ENCODE data around the gene USP22. TPM values are rescaled to one million over a fixed set of nuclear protein-coding genes. Genes with fewer than 3 reads are reported as not detected.

USP22 gene
- total and polyA plus RNA-seq, 2 of the 13 experiments (the other 11 are each of a cell fraction or from before 2014, with no cell fraction given), result 98.0 to 130 TPM

DNA sequence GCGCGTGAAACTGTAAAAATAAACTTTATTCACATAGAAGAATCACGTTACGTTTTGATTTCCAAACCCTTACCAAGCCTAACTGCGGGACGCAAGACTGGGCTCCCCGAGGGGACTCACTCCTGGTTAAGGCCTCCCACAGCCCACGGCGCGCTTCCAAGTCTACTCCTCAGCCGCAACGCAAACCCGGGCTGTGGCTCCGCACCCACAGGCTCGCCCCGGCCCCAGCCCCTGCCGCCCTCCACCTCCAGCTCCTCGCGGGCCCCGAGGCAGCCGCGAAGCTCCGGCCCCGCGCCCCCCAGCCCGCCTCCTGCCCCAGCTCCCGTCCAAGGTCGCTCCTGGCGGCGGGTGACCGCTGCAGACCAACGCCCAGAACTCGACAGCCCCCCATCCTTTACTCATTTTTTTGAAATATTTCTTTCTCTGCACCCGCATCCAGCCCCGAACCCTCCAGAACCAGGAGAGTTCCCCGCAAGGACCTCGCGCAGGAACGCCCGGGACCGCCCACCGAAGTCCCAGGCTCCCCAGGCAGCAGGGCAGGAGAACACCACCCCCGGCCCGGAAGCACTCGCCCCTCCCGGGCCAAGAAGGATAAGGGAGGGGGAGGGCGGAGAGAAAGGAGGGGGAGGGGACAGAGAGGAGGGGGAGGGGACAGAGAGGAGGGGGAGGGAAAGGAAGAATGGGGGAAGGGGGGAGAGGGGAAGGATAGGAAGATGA is 912 bp downstream of the USP22 start (continued):
- TF ChIP-seq ZBTB40 (IDR thresholded peaks at IDR 0.05), result no peak
- 0 out of 2 replicates have a peak, but pooled peaks have one; percentile 5 for TF ChIP-seq ZBTB40 (CRISPR knock-in tag; IDR thresholded peaks at IDR 0.05)
- 0 out of 2 replicates have a peak, but pooled peaks have one; percentile 20 for TF ChIP-seq THAP9 (CRISPR knock-in tag; IDR thresholded peaks at IDR 0.05; ENCODE audit: borderline replicate concordance)
- peak; percentile 33; the same call in 1 of the 2 replicates for TF ChIP-seq MYC (CRISPR knock-in tag; IDR thresholded peaks at IDR 0.05; ENCODE audit: borderline replicate concordance)
- TF ChIP-seq, protein P1, sequence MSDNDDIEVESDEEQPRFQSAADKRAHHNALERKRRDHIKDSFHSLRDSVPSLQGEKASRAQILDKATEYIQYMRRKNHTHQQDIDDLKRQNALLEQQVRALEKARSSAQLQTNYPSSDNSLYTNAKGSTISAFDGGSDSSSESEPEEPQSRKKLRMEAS (IDR thresholded peaks at IDR 0.05), result no peak
- peak; percentile 13; the same call in 1 of the 2 replicates for TF ChIP-seq NFKB2 (CRISPR knock-in tag; IDR thresholded peaks at IDR 0.05; ENCODE audit: borderline replicate concordance)
